Smooth muscle cell (in vitro differentiated cells): ENCODE measurements around the gene DAP. TPM values are rescaled to one million over a fixed set of nuclear protein-coding genes. Genes with fewer than 3 reads are reported as not detected.
"Not testable (repeated sequence)": the region's sequence is repeated elsewhere in the genome, so short reads cannot be mapped to it uniquely, and the experiment has no call there.

Experiments used
- DNase-seq: peaks from one replicate; lab custom pipeline; 2025; ENCODE audit not compliant: unreplicated experiment; lab: John Stamatoyannopoulos, UW
- H2AFZ ChIP-seq: fragments of 200-600 bp; sonication (generic); 2 replicates; pipeline ENCODE4 v1.6.0; 2016; ENCODE audit warnings: antibody characterized with exemption, low read depth, mild to moderate bottlenecking
- H3F3A ChIP-seq: fragments of 200-600 bp; sonication (generic); 2 replicates; pipeline ENCODE4 v1.6.0; 2017; ENCODE audit warnings: antibody characterized with exemption, low read depth
- H3K27ac ChIP-seq: fragments of 200-600 bp; sonication (generic); 2 replicates; pipeline ENCODE4 v1.5.1; 2016; ENCODE audit warnings: low read depth, mild to moderate bottlenecking
- H3K27me3 ChIP-seq: fragments of 200-600 bp; sonication (generic); 2 replicates; pipeline ENCODE4 v1.6.1; 2016; ENCODE audit warnings: low read depth, mild to moderate bottlenecking
- H3K36me3 ChIP-seq: fragments of 200-600 bp; sonication (generic); 2 replicates; pipeline ENCODE4 v1.5.1; 2016; ENCODE audit warnings: low read depth
- H3K4me1 ChIP-seq: fragments of 200-600 bp; sonication (generic); 2 replicates; pipeline ENCODE4 v1.5.1; 2016; ENCODE audit warnings: low read depth
- H3K4me2 ChIP-seq: fragments of 200-600 bp; sonication (generic); 2 replicates; pipeline ENCODE4 v1.6.0; 2016; ENCODE audit warnings: mild to moderate bottlenecking
- H3K4me3 ChIP-seq: fragments of 200-600 bp; sonication (generic); 2 replicates; pipeline ENCODE4 v1.5.1; 2016; ENCODE audit warnings: mild to moderate bottlenecking
- H3K79me2 ChIP-seq: fragments of 200-600 bp; sonication (generic); 2 replicates; pipeline ENCODE4 v1.6.0; 2016; ENCODE audit warnings: low read depth, mild to moderate bottlenecking
- H3K9ac ChIP-seq: fragments of 200-600 bp; sonication (generic); 2 replicates; pipeline ENCODE4 v1.6.0; 2016; ENCODE audit warnings: low read depth
- H3K9me3 ChIP-seq: fragments of 200-600 bp; sonication (generic); replicated peaks from 2 replicates; pipeline ENCODE4 v1.5.1; 2016; ENCODE audit warnings: low read depth
- H4K20me1 ChIP-seq: fragments of 200-600 bp; sonication (generic); 2 replicates; pipeline ENCODE4 v1.6.0; 2016; ENCODE audit warnings: low read depth
- CTCF ChIP-seq: fragments of 200-600 bp; sonication (generic); IDR thresholded peaks from 2 replicates; pipeline ENCODE4 v1.5.1; 2017; ENCODE audit warnings: borderline replicate concordance, mild to moderate bottlenecking, antibody characterized with exemption; ENCODE audit not compliant: insufficient read depth, poor library complexity, severe bottlenecking
- WGBS: methylation state at CpG from one replicate; pipeline ENCODE4 v1.1.7; 2016; ENCODE audit warnings: low lambda C conversion rate; 5-methylcytosine and 5-hydroxymethylcytosine counted together
- polyA plus RNA-seq: library from polyadenylated mRNA; unstranded; fragments of >200 nt; fragmentation: Nextera tagmentation; extraction: Ambion mirVana; gene quantifications from 2 replicates; pipeline ENCODE4 v1.2.1, GENCODE V29; 2016
- total RNA-seq: library from RNA; depleted of rRNA; stranded (reverse); fragments of >200 nt; gene quantifications from 2 replicates; pipeline ENCODE4 v1.2.3, GENCODE V29; 2014

DAP gene
- total and polyA plus RNA-seq, 2 experiments from 2014 or later: 52.3 to 190 TPM

- Histone ChIP-seq H3K9ac (no peak overlapping the region), H3K9me3 (no peaks in the 10 kb centered on the region), H4K20me1 (peaks cover 3% of the 10 kb centered on the region), H3K27ac (no peak overlapping the region), H3K36me3 (no peaks in the 10 kb centered on the region), H3K27me3 (no peaks in the 10 kb centered on the region), H3K4me2 (no peak overlapping the region), H3K4me3 (no peak overlapping the region), H3K4me1 (no peaks in the 10 kb centered on the region), H3K79me2 (no peaks in the 10 kb centered on the region), H2AFZ (no peak overlapping the region), H3F3A (no peaks in the 10 kb centered on the region)
- WGBS: 95% methylated on average over 28 of the region's 28 CpGs
- TF ChIP-seq CTCF: no peak
- no peak for DNase-seq
Observed at GRCh38 chr5:10633271-10634049, 127.6 kb downstream of the DAP start.

GRCh38 chr5:10632110-10632761 is 128.8 kb downstream of the DAP start:
- no peaks in the 10 kb centered on the region for H3K27me3 ChIP-seq
- no peak overlapping the region for H3K4me3 ChIP-seq
- no peak overlapping the region for H2AFZ ChIP-seq
- H4K20me1 ChIP-seq: peaks cover 3% of the 10 kb centered on the region
- no peak overlapping the region for H3K9ac ChIP-seq
- H3F3A ChIP-seq: no peaks in the 10 kb centered on the region
- TF ChIP-seq CTCF: no peak
- WGBS: 73% methylated on average over 23 of the region's 23 CpGs
- H3K27ac ChIP-seq: no peak overlapping the region
- H3K4me2 ChIP-seq: no peak overlapping the region
- DNase-seq: no peak
- no peaks in the 10 kb centered on the region for H3K79me2 ChIP-seq
- H3K4me1 ChIP-seq: no peaks in the 10 kb centered on the region
- no peaks in the 10 kb centered on the region for H3K36me3 ChIP-seq
- H3K9me3 ChIP-seq: no peaks in the 10 kb centered on the region

GRCh38 chr5:10631316-10631996 is 129.6 kb downstream of the DAP start:
- Histone ChIP-seq H3K4me3 (no peak overlapping the region), H3K27ac (no peak overlapping the region), H3K9me3 (no peaks in the 10 kb centered on the region), H4K20me1 (peaks cover 3% of the 10 kb centered on the region), H3K4me2 (no peak overlapping the region), H3K36me3 (no peaks in the 10 kb centered on the region), H3K79me2 (no peaks in the 10 kb centered on the region), H3F3A (no peaks in the 10 kb centered on the region), H3K27me3 (no peaks in the 10 kb centered on the region), H3K4me1 (no peaks in the 10 kb centered on the region), H3K9ac (no peak overlapping the region), H2AFZ (no peak overlapping the region)
- no peak for DNase-seq
- no peak for TF ChIP-seq CTCF
- WGBS: 91% methylated on average over 18 of the region's 18 CpGs

GRCh38 chr5:10630744-10631143 is 130.3 kb downstream of the DAP start:
- H3K9me3 ChIP-seq, DNase-seq, H3K4me2 ChIP-seq, H3K27ac ChIP-seq, H3K4me3 ChIP-seq, H2AFZ ChIP-seq, H3K4me1 ChIP-seq, H3K36me3 ChIP-seq, H3K9ac ChIP-seq, H3K79me2 ChIP-seq, H4K20me1 ChIP-seq, H3K27me3 ChIP-seq, H3F3A ChIP-seq: not testable (repeated sequence)
- 93% methylated on average over 4 of the region's 4 CpGs for WGBS
